ENCODE measurements around the gene NCOA1.

Gene NCOA1

GRCh38 chr2:24806661-24807036 lies 315.6 kb downstream of the NCOA1 start:
- TF ChIP-seq EZH2 (IDR thresholded peaks at IDR 0.05; ENCODE audit: borderline replicate concordance, low read length) (no peak), CTCF (IDR thresholded peaks at IDR 0.05; ENCODE audit: low read length) (no peak)
- H3K9me2 ChIP-seq (ENCODE audit: low read depth, low read length) = no peaks in the 10 kb centered on the region
- peaks cover 44% of the 10 kb centered on the region for H3K79me2 ChIP-seq (ENCODE audit: insufficient read depth, low read length)
- H3K4me1 ChIP-seq (ENCODE audit: insufficient read depth, low read length, severe bottlenecking) = peaks cover 7% of the 10 kb centered on the region
- H3K9ac ChIP-seq (ENCODE audit: low read length) = no peak overlapping the region
- no peaks in the 10 kb centered on the region for H3F3A ChIP-seq (ENCODE audit: insufficient read depth, low read length)
- no peaks in the 10 kb centered on the region for H3K27me3 ChIP-seq (ENCODE audit: insufficient read depth, low read length)
- H3K27ac ChIP-seq (ENCODE audit: low read depth, low read length, poor library complexity, severe bottlenecking) = peak overlapping the region; percentile 26
- no peak overlapping the region for H2AFZ ChIP-seq (ENCODE audit: low read length)
- H3K36me3 ChIP-seq (ENCODE audit: insufficient read depth, low read length) = peaks cover 36% of the 10 kb centered on the region
- no peaks in the 10 kb centered on the region for H4K20me1 ChIP-seq (ENCODE audit: insufficient read depth, low read length)
- H3K9me3 ChIP-seq (ENCODE audit: low read length) = no peaks in the 10 kb centered on the region
- H3K4me3 ChIP-seq (ENCODE audit: low read depth, low read length, poor library complexity, severe bottlenecking) = no peak overlapping the region
- H3K4me2 ChIP-seq (ENCODE audit: low read length) = no peak overlapping the region

- Histone ChIP-seq H4K20me1 (ENCODE audit: insufficient read depth, low read length) (no peaks in the 10 kb centered on the region), H3K9me3 (ENCODE audit: low read length) (no peaks in the 10 kb centered on the region), H3K4me3 (ENCODE audit: low read depth, low read length, poor library complexity, severe bottlenecking) (no peak overlapping the region), H3K9ac (ENCODE audit: low read length) (no peak overlapping the region), H3K27ac (ENCODE audit: low read depth, low read length, poor library complexity, severe bottlenecking) (no peak overlapping the region), H3K79me2 (ENCODE audit: insufficient read depth, low read length) (peaks cover 66% of the 10 kb centered on the region), H3K4me2 (ENCODE audit: low read length) (no peak overlapping the region), H3K27me3 (ENCODE audit: insufficient read depth, low read length) (no peaks in the 10 kb centered on the region), H3K4me1 (ENCODE audit: insufficient read depth, low read length, severe bottlenecking) (peaks cover 7% of the 10 kb centered on the region), H3K9me2 (ENCODE audit: low read depth, low read length) (no peaks in the 10 kb centered on the region), H3F3A (ENCODE audit: insufficient read depth, low read length) (no peaks in the 10 kb centered on the region), H3K36me3 (ENCODE audit: insufficient read depth, low read length) (peaks cover 48% of the 10 kb centered on the region), H2AFZ (ENCODE audit: low read length) (no peak overlapping the region)
- TF ChIP-seq CTCF (IDR thresholded peaks at IDR 0.05; ENCODE audit: low read length) (no peak), EZH2 (IDR thresholded peaks at IDR 0.05; ENCODE audit: borderline replicate concordance, low read length) (no peak)
Observed at GRCh38 chr2:24809316-24810007, 318.4 kb downstream of the NCOA1 start.

- no peak overlapping the region for H3K4me3 ChIP-seq (ENCODE audit: low read depth, low read length, poor library complexity, severe bottlenecking)
- no peak overlapping the region for H2AFZ ChIP-seq (ENCODE audit: low read length)
- TF ChIP-seq CTCF (IDR thresholded peaks at IDR 0.05; ENCODE audit: low read length) = no peak
- TF ChIP-seq EZH2 (IDR thresholded peaks at IDR 0.05; ENCODE audit: borderline replicate concordance, low read length) = no peak
- H3F3A ChIP-seq (ENCODE audit: insufficient read depth, low read length) = no peaks in the 10 kb centered on the region
- H3K36me3 ChIP-seq (ENCODE audit: insufficient read depth, low read length) = peaks cover 65% of the 10 kb centered on the region
- no peak overlapping the region for H3K27ac ChIP-seq (ENCODE audit: low read depth, low read length, poor library complexity, severe bottlenecking)
- no peak overlapping the region for H3K9ac ChIP-seq (ENCODE audit: low read length)
- H4K20me1 ChIP-seq (ENCODE audit: insufficient read depth, low read length) = no peaks in the 10 kb centered on the region
- peaks cover 42% of the 10 kb centered on the region for H3K79me2 ChIP-seq (ENCODE audit: insufficient read depth, low read length)
- H3K4me2 ChIP-seq (ENCODE audit: low read length) = no peak overlapping the region
- no peaks in the 10 kb centered on the region for H3K9me2 ChIP-seq (ENCODE audit: low read depth, low read length)
- no peaks in the 10 kb centered on the region for H3K9me3 ChIP-seq (ENCODE audit: low read length)
- H3K27me3 ChIP-seq (ENCODE audit: insufficient read depth, low read length) = no peaks in the 10 kb centered on the region
- peaks cover 7% of the 10 kb centered on the region for H3K4me1 ChIP-seq (ENCODE audit: insufficient read depth, low read length, severe bottlenecking)
Observed at GRCh38 chr2:24813691-24814137, 322.7 kb downstream of the NCOA1 start.
